Measurements from ENCODE around the gene KANK3.
"Not testable (repeated sequence)": the region's sequence is repeated elsewhere in the genome, so short reads cannot be mapped to it uniquely, and the experiment has no call there.

The KANK3 gene

GRCh38 chr19:8342684-8343482, at the start of gene KANK3:
KANK3 (minus strand) TSS chr19:8343262; CDS start chr19:8337828, 5,434 bp downstream.
- peak; percentile 83 to 92 for DNase-seq

GRCh38 chr19:8392017-8392591, 49.0 kb upstream of the KANK3 start:
- no peak for DNase-seq

GRCh38 chr19:8391198-8392016, 48.3 kb upstream of the KANK3 start:
- DNase-seq, result no peak

GRCh38 chr19:8390617-8390981, 47.5 kb upstream of the KANK3 start:
- peak; percentile 68 to 85 for DNase-seq

GRCh38 chr19:8389891-8390616, 47.0 kb upstream of the KANK3 start, which contains the start of gene RAB11B:
RAB11B (plus strand) TSS chr19:8390360; CDS start chr19:8390417, 57 bp downstream.
- peak; percentile 100 for DNase-seq

GRCh38 chr19:8388612-8388958, 45.5 kb upstream of the KANK3 start:
- DNase-seq, result no peak

GRCh38 chr19:8387688-8388611, 44.9 kb upstream of the KANK3 start:
- no peak for DNase-seq

GRCh38 chr19:8386990-8387389, 43.9 kb upstream of the KANK3 start:
- no peak for DNase-seq

- not testable (repeated sequence) for DNase-seq
Observed at GRCh38 chr19:8386419-8386818, 43.4 kb upstream of the KANK3 start.

GRCh38 chr19:8385566-8385965, 42.5 kb upstream of the KANK3 start:
- not testable (repeated sequence) for DNase-seq

GRCh38 chr19:8385103-8385502, 42.0 kb upstream of the KANK3 start:
- not testable (repeated sequence) for DNase-seq

GRCh38 chr19:8384569-8384968, 41.5 kb upstream of the KANK3 start:
- DNase-seq, result not testable (repeated sequence)

GRCh38 chr19:8379156-8379891, 36.3 kb upstream of the KANK3 start:
- DNase-seq, result not testable (repeated sequence)

- no peak for DNase-seq
Observed at GRCh38 chr19:8377598-8377997, 34.5 kb upstream of the KANK3 start.

- DNase-seq, result not testable (repeated sequence)
Observed at GRCh38 chr19:8376373-8376974, 33.4 kb upstream of the KANK3 start.

- not testable (repeated sequence) for DNase-seq
Observed at GRCh38 chr19:8375766-8376165, 32.7 kb upstream of the KANK3 start.

GRCh38 chr19:8373867-8374813, 31.1 kb upstream of the KANK3 start:
- no peak for DNase-seq

- DNase-seq, result no peak
Observed at GRCh38 chr19:8371011-8371804, 28.1 kb upstream of the KANK3 start.

Data from NCI-H524 (cell line).